CD4-positive, alpha-beta memory T cell (primary cell): Measurements from ENCODE around the gene C17orf113. TPM values are rescaled to one million over a fixed set of nuclear protein-coding genes. Genes with fewer than 3 reads are reported as not detected.

Source experiments
- CTCF ChIA-PET: fragments of 350-600 bp; sonication (Branson Sonifier 250); formaldehyde crosslinking; loops from one replicate; lab custom pipeline; 2021; ENCODE audit warnings: inconsistent platforms; ENCODE audit not compliant: partially characterized antibody; lab: Charles Lee
- POLR2A ChIA-PET: fragments of 350-600 bp; sonication (Branson Sonifier 250); formaldehyde crosslinking; loops from one replicate; lab custom pipeline; 2021; ENCODE audit not compliant: partially characterized antibody; lab: Charles Lee
- DNase-seq, 5 donors: peaks; one replicate each; pipeline versions ENCODE4 v3.0.0 to v3.0.0-alpha.2; 2020 to 2022; ENCODE audit warnings: mixed read lengths in 1 of 5
- H3K27ac ChIP-seq: one replicate; pipeline ENCODE4 v1.7.0; 2013; ENCODE audit warnings: low read depth, low read length
- H3K27me3 ChIP-seq: 2 replicates; pipeline ENCODE4 v1.7.0; 2013; ENCODE audit warnings: mild to moderate bottlenecking, low read length, moderate library complexity; ENCODE audit not compliant: insufficient read depth
- H3K36me3 ChIP-seq: 2 replicates; pipeline ENCODE4 v1.7.0; 2013; ENCODE audit warnings: mild to moderate bottlenecking, low read length, moderate library complexity; ENCODE audit not compliant: insufficient read depth
- H3K4me1 ChIP-seq: 2 replicates; pipeline ENCODE4 v1.7.0; 2013; ENCODE audit warnings: mild to moderate bottlenecking, low read length, moderate library complexity; ENCODE audit not compliant: insufficient read depth
- H3K4me3 ChIP-seq, 2 donors: one replicate each; pipeline ENCODE4 v1.7.0; 2013; ENCODE audit warnings: low read length in 2 of 2, mild to moderate bottlenecking in 1 of 2
- H3K9me3 ChIP-seq, 2 donors: one replicate each; pipeline ENCODE4 v1.7.0; 2013; ENCODE audit warnings: low read length in 2 of 2, control low read depth in 1 of 2; ENCODE audit not compliant: control insufficient read depth in 1 of 2
- H3K27ac Mint-ChIP-seq, 7 donors: one replicate each; pipeline ENCODE4 v1.8.0; 2020 to 2021; ENCODE audit warnings: mixed read lengths in 7 of 7, mild to moderate bottlenecking in 6 of 7, inconsistent platforms in 3 of 7, moderate library complexity in 3 of 7
- H3K27me3 Mint-ChIP-seq, 2 donors: one replicate each; pipeline ENCODE4 v1.8.0; 2020 to 2021; ENCODE audit warnings: mixed read lengths in 2 of 2
- H3K36me3 Mint-ChIP-seq, 2 donors: one replicate each; pipeline ENCODE4 v1.8.0; 2020 to 2021; ENCODE audit warnings: mixed read lengths in 2 of 2, inconsistent platforms in 1 of 2, mild to moderate bottlenecking in 1 of 2
- H3K4me1 Mint-ChIP-seq, 4 donors: one replicate each; pipeline ENCODE4 v1.8.0; 2020 to 2021; ENCODE audit warnings: mixed read lengths in 4 of 4, mild to moderate bottlenecking in 1 of 4
- H3K4me3 Mint-ChIP-seq, 8 donors: one replicate each; pipeline ENCODE4 v1.8.0; 2020 to 2021; ENCODE audit warnings: mixed read lengths in 8 of 8, mild to moderate bottlenecking in 7 of 8, moderate library complexity in 6 of 8, inconsistent platforms in 3 of 8
- H3K9me3 Mint-ChIP-seq, 8 donors: one replicate each; pipeline ENCODE4 v1.8.0; 2020 to 2021; ENCODE audit warnings: mixed read lengths in 8 of 8, mild to moderate bottlenecking in 5 of 8, inconsistent platforms in 3 of 8, moderate library complexity in 1 of 8
- intact Hi-C: fragments of 100-400 bp; cut with micrococcal nuclease; formaldehyde crosslinking; loops from one replicate; pipeline ENCODE4 v1.15.1; 2023
- polyA plus RNA-seq, 2 donors: library from polyadenylated mRNA; unstranded; fragments of 300-500 nt; fragmentation: Illumina TruSeq; gene quantifications; one replicate each; pipeline ENCODE4 v1.2.3, GENCODE V29; 2021
- total RNA-seq, 2 experiments: library from RNA; stranded (reverse); gene quantifications; one replicate each; pipeline ENCODE4 v1.2.3, GENCODE V29; 2021

C17orf113 gene
- total and polyA plus RNA-seq, 4 experiments from 2014 or later, result 0.39 to 0.97 (median 0.64) TPM

- Histone ChIP-seq H3K27ac (no peak overlapping the region), H3K4me1 (no peaks in the 10 kb centered on the region), H3K27me3 (no peaks in the 10 kb centered on the region), H3K4me3 (no peak overlapping the region), H3K9me3 (no peaks in the 10 kb centered on the region), H3K36me3 (no peaks in the 10 kb centered on the region)
- DNase-seq, result no peak
- H3K9me3 Mint-ChIP-seq, result peaks cover 0 to 2% (median 0%) of the 10 kb centered on the region in 8 donors
- intact Hi-C loops, result no loop called here
- POLR2A ChIA-PET, result no interaction called here
- peak overlapping the region in 1 of 8 donors; percentile 15 for H3K4me3 Mint-ChIP-seq
- H3K4me1 Mint-ChIP-seq, result no peaks in the 10 kb centered on the region
- H3K36me3 Mint-ChIP-seq, result no peaks in the 10 kb centered on the region
- H3K27ac Mint-ChIP-seq, result no peak overlapping the region
- CTCF ChIA-PET, result no interaction called here
- H3K27me3 Mint-ChIP-seq, result peaks cover 3 to 7% of the 10 kb centered on the region in 2 donors
These were observed 7.6 kb downstream of the C17orf113 start for GRCh38 chr17:42042598-42043319.

GRCh38 chr17:42041619-42042018 is 8.8 kb downstream of the C17orf113 start:
- H3K27ac Mint-ChIP-seq, result no peak overlapping the region
- POLR2A ChIA-PET, result no interaction called here
- no peak overlapping the region for H3K27ac ChIP-seq
- intact Hi-C loops, result no loop called here
- no peak overlapping the region for H3K4me3 ChIP-seq
- H3K4me1 Mint-ChIP-seq, result no peaks in the 10 kb centered on the region
- CTCF ChIA-PET, result interaction anchor here (0.9 to 1.5 kb wide), 8 partner anchors 8 to 78 kb away, joined by 3 to 4 read pairs (median 3); partner anchors contain the start of gene DNAJC7
- H3K4me1 ChIP-seq, result no peaks in the 10 kb centered on the region
- H3K4me3 Mint-ChIP-seq, result no peak overlapping the region
- no peaks in the 10 kb centered on the region for H3K36me3 Mint-ChIP-seq
- H3K27me3 Mint-ChIP-seq, result peaks cover 3 to 11% of the 10 kb centered on the region in 2 donors
- H3K27me3 ChIP-seq, result no peaks in the 10 kb centered on the region
- no peaks in the 10 kb centered on the region for H3K9me3 Mint-ChIP-seq
- no peaks in the 10 kb centered on the region for H3K36me3 ChIP-seq
- no peak for DNase-seq
- no peaks in the 10 kb centered on the region for H3K9me3 ChIP-seq

- H3K4me3 ChIP-seq, result no peak overlapping the region
- no peaks in the 10 kb centered on the region for H3K9me3 ChIP-seq
- CTCF ChIA-PET, result interaction anchor here (0.9 to 1.6 kb wide), 9 partner anchors 9 to 79 kb away, joined by 3 to 4 read pairs (median 3); partner anchors contain the start of gene DNAJC7
- Mint-ChIP-seq H3K4me1 (no peaks in the 10 kb centered on the region), H3K27me3 (peaks cover 3 to 11% of the 10 kb centered on the region in 2 donors), H3K4me3 (no peak overlapping the region), H3K27ac (no peak overlapping the region), H3K36me3 (no peaks in the 10 kb centered on the region), H3K9me3 (no peaks in the 10 kb centered on the region)
- no peaks in the 10 kb centered on the region for H3K36me3 ChIP-seq
- POLR2A ChIA-PET, result no interaction called here
- no peaks in the 10 kb centered on the region for H3K27me3 ChIP-seq
- intact Hi-C loops, result no loop called here
- H3K27ac ChIP-seq, result no peak overlapping the region
- no peaks in the 10 kb centered on the region for H3K4me1 ChIP-seq
- no peak for DNase-seq
These were observed 9.6 kb downstream of the C17orf113 start for GRCh38 chr17:42040818-42041217.

GRCh38 chr17:42039794-42040763 is 10.3 kb downstream of the C17orf113 start:
- no peaks in the 10 kb centered on the region for H3K4me1 ChIP-seq
- no peak overlapping the region for H3K27ac Mint-ChIP-seq
- DNase-seq, result no peak
- H3K4me1 Mint-ChIP-seq, result no peaks in the 10 kb centered on the region
- H3K27me3 Mint-ChIP-seq, result peaks cover 3 to 12% of the 10 kb centered on the region in 2 donors
- no peaks in the 10 kb centered on the region for H3K36me3 ChIP-seq
- H3K27me3 ChIP-seq, result no peaks in the 10 kb centered on the region
- H3K4me3 ChIP-seq, result no peak overlapping the region
- H3K9me3 ChIP-seq, result no peaks in the 10 kb centered on the region
- ChIA-PET POLR2A (interaction anchor here (0.7 kb wide), 1 partner anchor 20 kb away, joined by 3 read pairs; the partner anchor contains the start of gene NKIRAS2), CTCF (interaction anchor here (1.3 to 1.9 kb wide), 4 partner anchors 9 to 25 kb away, joined by 3 to 4 read pairs (median 3); no protein-coding TSS in a partner anchor)
- H3K36me3 Mint-ChIP-seq, result no peaks in the 10 kb centered on the region
- H3K4me3 Mint-ChIP-seq, result no peak overlapping the region
- intact Hi-C loops, result no loop called here
- H3K27ac ChIP-seq, result no peak overlapping the region
- H3K9me3 Mint-ChIP-seq, result no peaks in the 10 kb centered on the region

GRCh38 chr17:42038221-42038973 is 12.0 kb downstream of the C17orf113 start:
- CTCF ChIA-PET, result interaction anchor here (1.3 to 1.9 kb wide), 2 partner anchors 20 to 77 kb away, joined by 3 to 4 read pairs; no protein-coding TSS in a partner anchor
- Histone ChIP-seq H3K27me3 (no peaks in the 10 kb centered on the region), H3K9me3 (no peaks in the 10 kb centered on the region), H3K4me1 (no peaks in the 10 kb centered on the region), H3K27ac (no peak overlapping the region), H3K36me3 (no peaks in the 10 kb centered on the region), H3K4me3 (no peak overlapping the region)
- no peaks in the 10 kb centered on the region for H3K36me3 Mint-ChIP-seq
- H3K27ac Mint-ChIP-seq, result no peak overlapping the region
- H3K27me3 Mint-ChIP-seq, result peaks cover 3 to 17% of the 10 kb centered on the region in 2 donors
- intact Hi-C loops, result no loop called here
- H3K4me3 Mint-ChIP-seq, result no peak overlapping the region
- H3K4me1 Mint-ChIP-seq, result peaks cover 0 to 2% (median 0%) of the 10 kb centered on the region in 4 donors
- no peaks in the 10 kb centered on the region for H3K9me3 Mint-ChIP-seq
- POLR2A ChIA-PET, result no interaction called here
- DNase-seq, result no peak

- POLR2A ChIA-PET, result interaction anchor here (0.5 to 1.0 kb wide), 2 partner anchors 17 to 1740 kb away, joined by 3 read pairs; partner anchors contain the start of gene DNAJC7
- peaks cover 0 to 2% (median 0%) of the 10 kb centered on the region in 4 donors for H3K4me1 Mint-ChIP-seq
- Histone ChIP-seq H3K27ac (no peak overlapping the region), H3K4me3 (no peak overlapping the region), H3K27me3 (no peaks in the 10 kb centered on the region), H3K36me3 (no peaks in the 10 kb centered on the region), H3K9me3 (no peaks in the 10 kb centered on the region), H3K4me1 (no peaks in the 10 kb centered on the region)
- H3K36me3 Mint-ChIP-seq, result no peaks in the 10 kb centered on the region
- CTCF ChIA-PET, result interaction anchor here (1.1 to 4.1 kb wide), 2 partner anchors 9 to 38 kb away, joined by 3 to 17 read pairs; no protein-coding TSS in a partner anchor
- intact Hi-C loops, result no loop called here
- no peak for DNase-seq
- H3K27me3 Mint-ChIP-seq, result peaks cover 2 to 17% of the 10 kb centered on the region in 2 donors
- peak overlapping the region in 1 of 7 donors; percentile 14 for H3K27ac Mint-ChIP-seq
- H3K9me3 Mint-ChIP-seq, result no peaks in the 10 kb centered on the region
- no peak overlapping the region for H3K4me3 Mint-ChIP-seq
These were observed 16.3 kb downstream of the C17orf113 start for GRCh38 chr17:42034059-42034458.
